ENCODE results near the gene IL1RAPL2.

Gene IL1RAPL2

DNA sequence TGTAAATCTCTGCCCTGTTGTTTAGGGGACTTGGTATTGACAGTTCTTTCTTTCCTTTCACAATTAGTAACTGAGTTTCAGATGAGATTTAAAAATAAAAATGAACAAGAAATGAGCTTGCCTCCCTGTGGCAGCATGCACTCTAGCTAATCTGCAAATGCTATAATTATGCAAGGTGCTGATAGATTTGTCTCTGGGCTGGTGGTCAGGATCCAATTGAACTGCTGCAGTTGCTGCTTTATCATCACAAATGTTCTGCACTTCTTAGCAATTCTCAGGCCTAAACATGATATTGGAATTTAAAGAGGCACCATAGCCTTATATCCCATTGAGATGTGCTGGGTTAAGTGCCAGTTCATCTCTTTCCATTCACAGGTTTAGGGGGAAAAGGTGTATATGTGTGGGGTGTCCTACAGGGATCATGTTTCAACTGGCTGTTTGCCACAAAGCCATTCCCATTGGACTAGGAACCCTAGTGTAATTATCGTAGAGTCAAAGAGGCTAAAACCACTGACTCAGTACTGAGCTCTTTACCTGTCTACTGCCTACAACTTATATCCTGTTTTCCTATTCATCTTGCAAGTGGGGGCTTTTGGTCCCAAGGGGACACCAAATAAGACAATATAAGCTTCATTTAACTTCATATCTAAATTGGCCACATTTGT is 914.8 kb downstream of the IL1RAPL2 start:
- H3K27ac ChIP-seq, result no peak overlapping the region
- no peak for TF ChIP-seq CTCF (conservative IDR thresholded peaks at IDR 0.05)

DNA sequence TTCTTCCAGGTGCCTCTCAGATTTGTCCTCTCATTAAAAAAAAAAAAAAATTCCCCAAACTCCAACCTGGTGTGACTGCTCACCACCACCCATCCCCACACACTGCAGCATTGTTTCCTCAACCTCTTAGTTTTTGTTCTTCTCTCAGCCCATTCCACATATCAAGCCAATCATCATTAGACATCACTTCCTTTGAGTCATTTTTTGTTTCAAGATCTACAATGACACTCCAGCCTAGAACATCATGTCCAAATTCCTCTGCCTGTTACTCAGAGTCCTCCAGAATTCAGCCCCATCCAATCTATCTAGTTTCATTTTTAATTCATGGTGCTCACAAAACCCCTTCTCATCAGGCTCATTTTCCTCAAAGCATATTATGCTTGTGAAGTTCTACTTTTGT is 917.0 kb downstream of the IL1RAPL2 start:
- no peak overlapping the region for H3K27ac ChIP-seq
- TF ChIP-seq CTCF (conservative IDR thresholded peaks at IDR 0.05), result no peak

GRCh38 chrX:105488716-105489115 is 922.7 kb downstream of the IL1RAPL2 start:
- no peak for TF ChIP-seq CTCF (conservative IDR thresholded peaks at IDR 0.05)
- no peak overlapping the region for H3K27ac ChIP-seq

DNA sequence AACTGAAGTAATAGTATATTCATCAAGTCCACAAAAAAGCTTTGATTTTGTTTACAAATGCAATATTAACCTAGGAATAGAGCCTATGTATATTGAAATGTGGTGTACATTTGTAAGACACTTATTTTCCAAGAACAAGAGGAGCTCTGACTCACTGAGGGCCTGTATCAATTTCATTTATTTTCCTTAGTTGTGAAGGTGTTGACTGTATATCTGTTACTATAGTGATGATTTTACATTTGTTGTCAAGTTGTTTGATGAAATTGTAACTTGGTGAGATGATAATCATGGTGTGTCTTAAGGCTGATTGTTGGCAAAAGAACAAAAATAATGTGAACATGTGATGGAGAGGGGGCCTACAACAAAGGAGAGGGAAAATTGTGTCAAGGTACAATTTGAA is 929.4 kb downstream of the IL1RAPL2 start:
- H3K27ac ChIP-seq, result no peak overlapping the region
- no peak for TF ChIP-seq CTCF (conservative IDR thresholded peaks at IDR 0.05)

DNA sequence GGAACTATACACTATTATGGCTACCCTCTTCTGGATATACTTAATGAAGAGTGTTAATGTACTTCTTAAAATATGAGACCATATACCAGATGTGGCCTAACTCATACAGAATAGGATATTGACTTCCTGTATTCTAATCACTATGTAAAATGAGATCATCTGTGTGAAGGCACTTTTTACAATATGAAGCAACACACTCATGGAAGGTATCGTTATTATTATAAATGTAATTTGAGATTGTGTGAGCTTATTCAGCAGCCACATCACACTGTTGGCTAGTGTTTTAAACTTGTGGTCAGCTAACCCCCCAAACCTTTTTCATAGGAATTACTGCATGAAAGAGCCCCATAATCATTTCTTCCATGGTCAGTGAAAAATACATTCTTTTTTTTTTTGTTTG is 936.3 kb downstream of the IL1RAPL2 start:
- H3K27ac ChIP-seq, result no peak overlapping the region
- no peak for TF ChIP-seq CTCF (conservative IDR thresholded peaks at IDR 0.05)

DNA sequence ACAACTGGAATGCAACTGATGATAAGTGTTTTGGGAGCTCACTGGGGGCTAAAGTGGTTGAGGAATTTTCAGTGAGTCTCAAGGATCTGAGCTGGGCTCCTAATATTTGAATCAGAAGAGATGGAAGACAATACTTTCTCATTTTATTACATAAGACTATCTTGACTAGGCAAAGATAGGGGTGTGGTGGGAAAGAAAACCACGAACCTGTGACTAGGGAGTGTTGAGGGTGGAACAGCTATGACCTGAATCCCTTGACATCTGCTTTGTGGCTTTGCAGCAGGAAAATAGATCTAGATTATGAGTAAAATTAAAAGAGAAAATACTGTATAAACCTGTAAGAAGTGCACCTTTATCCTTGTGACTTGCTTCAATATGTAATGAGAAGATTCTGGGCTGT is 949.6 kb downstream of the IL1RAPL2 start:
- no peak overlapping the region for H3K27ac ChIP-seq
- TF ChIP-seq CTCF (conservative IDR thresholded peaks at IDR 0.05), result no peak

GRCh38 chrX:105526431-105526830 is 960.4 kb downstream of the IL1RAPL2 start:
- TF ChIP-seq CTCF (conservative IDR thresholded peaks at IDR 0.05), result no peak
- no peak overlapping the region for H3K27ac ChIP-seq

All from VCaP (cell line).